ENCODE data around the gene RPAP2.
A peak's percentile ranks its signal among the peaks of the same experiment; 100 is the strongest.

Gene RPAP2

GRCh38 chr1:92408825-92409224, 110.0 kb downstream of the RPAP2 start:
- no peak overlapping the region for H3K4me3 ChIP-seq (ENCODE audit: low read depth, low read length)
- peaks cover 9% of the 10 kb centered on the region for H3K4me1 ChIP-seq (ENCODE audit: control insufficient read depth, insufficient read depth, low read length)
- H3K27ac ChIP-seq (ENCODE audit: extremely low read depth, low read depth, low read length) = no peak overlapping the region
- H3K9me3 ChIP-seq (ENCODE audit: control insufficient read depth, insufficient read depth, low read depth, low read length) = no peaks in the 10 kb centered on the region
- TF ChIP-seq FEZF1 (tag by site-specific recombination; IDR thresholded peaks at IDR 0.05) (peak; percentile 51), ZNF324 (tag by site-specific recombination; IDR thresholded peaks at IDR 0.05) (no peak)
- ChIA-PET POLR2A (no interaction called here), CTCF (interaction anchor here (0.9 kb wide), 1 partner anchor 413 kb away, joined by 3 read pairs; no protein-coding TSS in a partner anchor)
- H3K36me3 ChIP-seq (ENCODE audit: control insufficient read depth in 2 of 2, insufficient read depth in 1 of 2, low read length in 2 of 2) = no peaks in the 10 kb centered on the region

- Histone ChIP-seq H3K4me1 (ENCODE audit: control insufficient read depth, insufficient read depth, low read length) (peaks cover 9% of the 10 kb centered on the region), H3K36me3 (ENCODE audit: control insufficient read depth in 2 of 2, insufficient read depth in 1 of 2, low read length in 2 of 2) (no peaks in the 10 kb centered on the region), H3K27ac (ENCODE audit: extremely low read depth, low read depth, low read length) (no peak overlapping the region), H3K4me3 (ENCODE audit: low read depth, low read length) (no peak overlapping the region), H3K9me3 (ENCODE audit: control insufficient read depth, insufficient read depth, low read depth, low read length) (no peaks in the 10 kb centered on the region)
- TF ChIP-seq ELK4 (IDR thresholded peaks at IDR 0.05; ENCODE audit: borderline replicate concordance, low read depth, low read length) (no peak), HOXC10 (CRISPR knock-in tag; IDR thresholded peaks at IDR 0.05) (no peak), ZNF664 (tag by site-specific recombination; IDR thresholded peaks at IDR 0.05) (no peak), ZNF37A (tag by site-specific recombination; IDR thresholded peaks at IDR 0.05) (no peak), PRDM10 (tag by site-specific recombination; IDR thresholded peaks at IDR 0.05) (no peak), ZNF514 (tag by site-specific recombination; IDR thresholded peaks at IDR 0.05) (no peak), ZNF776 (tag by site-specific recombination; IDR thresholded peaks at IDR 0.05; ENCODE audit: borderline replicate concordance) (no peak), ZNF704 (tag by site-specific recombination; IDR thresholded peaks at IDR 0.05) (no peak), ZNF114 (tag by site-specific recombination; IDR thresholded peaks at IDR 0.05) (no peak), ZFHX2 (tag by site-specific recombination; conservative IDR thresholded peaks at IDR 0.05) (no peak), ZNF274 (IDR thresholded peaks at IDR 0.05; ENCODE audit: low read length) (no peak), ZNF274 (tag by site-specific recombination; IDR thresholded peaks at IDR 0.05; ENCODE audit: borderline replicate concordance) (no peak), ZBTB11 (tag by site-specific recombination; conservative IDR thresholded peaks at IDR 0.05; ENCODE audit: low read depth) (no peak), OVOL3 (tag by site-specific recombination; IDR thresholded peaks at IDR 0.05) (no peak), KLF16 (tag by site-specific recombination; IDR thresholded peaks at IDR 0.05) (no peak), ZNF544 (tag by site-specific recombination; IDR thresholded peaks at IDR 0.05) (no peak), ZFP37 (tag by site-specific recombination; IDR thresholded peaks at IDR 0.05) (no peak), ZNF510 (tag by site-specific recombination; IDR thresholded peaks at IDR 0.05; ENCODE audit: insufficient replicate concordance) (no peak), ZNF488 (tag by site-specific recombination; IDR thresholded peaks at IDR 0.05) (no peak)
- CTCF ChIA-PET = interaction anchor here (0.6 to 0.8 kb wide), 2 partner anchors 31 to 89 kb away, joined by 3 to 4 read pairs; no protein-coding TSS in a partner anchor
- POLR2A ChIA-PET = no interaction called here
These were observed 111.2 kb downstream of the RPAP2 start for GRCh38 chr1:92409946-92410549.

Measured in HEK293 (cell line).